ENCODE data around the gene MCCC2. TPM values are rescaled to one million over a fixed set of nuclear protein-coding genes. Genes with fewer than 3 reads are reported as not detected.
A peak's percentile ranks its signal among the peaks of the same experiment; 100 is the strongest.
"Not testable (repeated sequence)": the region's sequence is repeated elsewhere in the genome, so short reads cannot be mapped to it uniquely, and the experiment has no call there.

Gene MCCC2
- total RNA-seq, 2 experiments from 2014 or later: 49.3 to 51.6 TPM

- H3K27me3 Mint-ChIP-seq (ENCODE audit: low read depth); H3K27ac Mint-ChIP-seq; H3K4me1 Mint-ChIP-seq (ENCODE audit: low read depth); H3K9me3 Mint-ChIP-seq; DNase-seq; CTCF ChIA-PET; intact Hi-C loops (cut with micrococcal nuclease); H3K4me3 Mint-ChIP-seq: not testable (repeated sequence)
- H3K36me3 Mint-ChIP-seq (ENCODE audit: low read depth): peaks cover 11% of the 10 kb centered on the region
Measured at GRCh38 chr5:71577839-71578238, 9.3 kb upstream of the MCCC2 start.

GRCh38 chr5:71582945-71583584 is 4.1 kb upstream of the MCCC2 start:
- intact Hi-C loops (cut with micrococcal nuclease): no loop called here
- Mint-ChIP-seq H3K9me3 (no peaks in the 10 kb centered on the region), H3K27me3 (ENCODE audit: low read depth) (no peaks in the 10 kb centered on the region), H3K27ac (no peak overlapping the region), H3K4me3 (no peak overlapping the region), H3K4me1 (ENCODE audit: low read depth) (peaks cover 2% of the 10 kb centered on the region), H3K36me3 (ENCODE audit: low read depth) (peaks cover 5% of the 10 kb centered on the region)
- DNase-seq: no peak
- CTCF ChIA-PET: interaction anchor here (1.6 kb wide), 1 partner anchor 9 kb away, joined by 6 read pairs; no protein-coding TSS in a partner anchor

GRCh38 chr5:71586052-71586940 is 844 bp upstream of the MCCC2 start:
- Mint-ChIP-seq H3K27me3 (ENCODE audit: low read depth) (no peaks in the 10 kb centered on the region), H3K36me3 (ENCODE audit: low read depth) (peaks cover 2% of the 10 kb centered on the region), H3K4me3 (peak overlapping the region; percentile 94), H3K4me1 (ENCODE audit: low read depth) (peaks cover 31% of the 10 kb centered on the region), H3K9me3 (no peaks in the 10 kb centered on the region), H3K27ac (peak overlapping the region; percentile 94)
- CTCF ChIA-PET: interaction anchor here (2.7 kb wide), 1 partner anchor 15 kb away, joined by 22 read pairs; no protein-coding TSS in a partner anchor
- intact Hi-C loops (cut with micrococcal nuclease): loop anchor here (5.0 kb wide), 1 partner anchor 171 kb away; no protein-coding TSS in a partner anchor
- DNase-seq: peak; percentile 6

- Mint-ChIP-seq H3K4me3 (peak overlapping the region; percentile 94), H3K36me3 (ENCODE audit: low read depth) (peaks cover 5% of the 10 kb centered on the region), H3K27ac (peak overlapping the region; percentile 87), H3K9me3 (no peaks in the 10 kb centered on the region), H3K27me3 (ENCODE audit: low read depth) (no peaks in the 10 kb centered on the region), H3K4me1 (ENCODE audit: low read depth) (peaks cover 31% of the 10 kb centered on the region)
- CTCF ChIA-PET: interaction anchor here (0.6 to 2.7 kb wide), 4 partner anchors 10 to 97 kb away, joined by 3 to 22 read pairs (median 5); no protein-coding TSS in a partner anchor
- DNase-seq: peak; percentile 34
- intact Hi-C loops (cut with micrococcal nuclease): loop anchor here (1.0 to 5.0 kb wide), 3 partner anchors 13 to 169 kb away; partner anchors contain the start of gene BDP1
Measured at GRCh38 chr5:71587766-71588532, 809 bp downstream of the MCCC2 start.

- H3K27ac Mint-ChIP-seq: no peak overlapping the region
- CTCF ChIA-PET: interaction anchor here (0.7 to 2.7 kb wide), 2 partner anchors 13 to 98 kb away, joined by 6 to 22 read pairs; no protein-coding TSS in a partner anchor
- H3K4me3 Mint-ChIP-seq: peak overlapping the region; percentile 40
- peaks cover 31% of the 10 kb centered on the region for H3K4me1 Mint-ChIP-seq (ENCODE audit: low read depth)
- no peaks in the 10 kb centered on the region for H3K9me3 Mint-ChIP-seq
- H3K36me3 Mint-ChIP-seq (ENCODE audit: low read depth): peaks cover 5% of the 10 kb centered on the region
- DNase-seq: no peak
- intact Hi-C loops (cut with micrococcal nuclease): loop anchor here (5.0 kb wide), 1 partner anchor 169 kb away; no protein-coding TSS in a partner anchor
- no peaks in the 10 kb centered on the region for H3K27me3 Mint-ChIP-seq (ENCODE audit: low read depth)
Measured at GRCh38 chr5:71588533-71588885, 1.4 kb downstream of the MCCC2 start.

GRCh38 chr5:71589903-71590302 is 2.8 kb downstream of the MCCC2 start:
- Mint-ChIP-seq H3K4me3 (no peak overlapping the region), H3K36me3 (ENCODE audit: low read depth) (peaks cover 7% of the 10 kb centered on the region), H3K4me1 (ENCODE audit: low read depth) (peaks cover 31% of the 10 kb centered on the region), H3K9me3 (no peaks in the 10 kb centered on the region), H3K27me3 (ENCODE audit: low read depth) (no peaks in the 10 kb centered on the region), H3K27ac (no peak overlapping the region)
- intact Hi-C loops (cut with micrococcal nuclease): loop anchor here (5.0 kb wide), 1 partner anchor 167 kb away; no protein-coding TSS in a partner anchor
- peak; percentile 34 for DNase-seq
- CTCF ChIA-PET: interaction anchor here (0.8 kb wide), 1 partner anchor 11 kb away, joined by 3 read pairs; no protein-coding TSS in a partner anchor

GRCh38 chr5:71591100-71591499 is 4.0 kb downstream of the MCCC2 start:
- CTCF ChIA-PET: interaction anchor here (2.7 kb wide), 1 partner anchor 10 kb away, joined by 7 read pairs; no protein-coding TSS in a partner anchor
- intact Hi-C loops (cut with micrococcal nuclease): no loop called here
- Mint-ChIP-seq H3K27ac (no peak overlapping the region), H3K9me3 (no peaks in the 10 kb centered on the region), H3K36me3 (ENCODE audit: low read depth) (peaks cover 10% of the 10 kb centered on the region), H3K4me3 (no peak overlapping the region), H3K27me3 (ENCODE audit: low read depth) (no peaks in the 10 kb centered on the region), H3K4me1 (ENCODE audit: low read depth) (peaks cover 31% of the 10 kb centered on the region)
- DNase-seq: no peak

- H3K27ac Mint-ChIP-seq: no peak overlapping the region
- CTCF ChIA-PET: no interaction called here
- H3K36me3 Mint-ChIP-seq (ENCODE audit: low read depth): peaks cover 36% of the 10 kb centered on the region
- no peaks in the 10 kb centered on the region for H3K9me3 Mint-ChIP-seq
- no peaks in the 10 kb centered on the region for H3K27me3 Mint-ChIP-seq (ENCODE audit: low read depth)
- intact Hi-C loops (cut with micrococcal nuclease): no loop called here
- H3K4me3 Mint-ChIP-seq: no peak overlapping the region
- no peak for DNase-seq
- peaks cover 15% of the 10 kb centered on the region for H3K4me1 Mint-ChIP-seq (ENCODE audit: low read depth)
Measured at GRCh38 chr5:71596169-71596568, 9.0 kb downstream of the MCCC2 start.

- H3K36me3 Mint-ChIP-seq (ENCODE audit: low read depth): peaks cover 37% of the 10 kb centered on the region
Measured at GRCh38 chr5:71597001-71597400, 9.9 kb downstream of the MCCC2 start.

GRCh38 chr5:71600783-71601182 is 13.6 kb downstream of the MCCC2 start:
- intact Hi-C loops (cut with micrococcal nuclease): loop anchor here (1.0 to 2.0 kb wide), 10 partner anchors 13 to 708 kb away; partner anchors contain the start of genes BDP1 and MCCC2
- Mint-ChIP-seq H3K4me3 (no peak overlapping the region), H3K9me3 (no peaks in the 10 kb centered on the region), H3K36me3 (ENCODE audit: low read depth) (peaks cover 53% of the 10 kb centered on the region), H3K27me3 (ENCODE audit: low read depth) (no peaks in the 10 kb centered on the region), H3K4me1 (ENCODE audit: low read depth) (peaks cover 31% of the 10 kb centered on the region), H3K27ac (peak overlapping the region; percentile 86)
- no peak for DNase-seq
- CTCF ChIA-PET: interaction anchor here (0.6 to 2.1 kb wide), 9 partner anchors 9 to 157 kb away, joined by 3 to 22 read pairs (median 5); partner anchors contain the start of gene MCCC2

More at GRCh38 chr5:71597001-71597400, 9.9 kb downstream of the MCCC2 start:
- H3K4me1 Mint-ChIP-seq (ENCODE audit: low read depth): peaks cover 22% of the 10 kb centered on the region
- CTCF ChIA-PET: no interaction called here
- no peak for DNase-seq
- peak overlapping the region; percentile 24 for H3K27ac Mint-ChIP-seq
- H3K9me3 Mint-ChIP-seq: no peaks in the 10 kb centered on the region
- intact Hi-C loops (cut with micrococcal nuclease): no loop called here
- H3K27me3 Mint-ChIP-seq (ENCODE audit: low read depth): no peaks in the 10 kb centered on the region
- H3K4me3 Mint-ChIP-seq: no peak overlapping the region

GRCh38 chr5:71601222-71602026 is 14.3 kb downstream of the MCCC2 start:
- intact Hi-C loops (cut with micrococcal nuclease): loop anchor here (1.0 to 2.0 kb wide), 10 partner anchors 14 to 707 kb away; partner anchors contain the start of genes BDP1 and MCCC2
- CTCF ChIA-PET: interaction anchor here (0.6 to 2.1 kb wide), 11 partner anchors 9 to 156 kb away, joined by 3 to 22 read pairs (median 3); partner anchors contain the start of gene MCCC2
- Mint-ChIP-seq H3K4me1 (ENCODE audit: low read depth) (peaks cover 31% of the 10 kb centered on the region), H3K36me3 (ENCODE audit: low read depth) (peaks cover 51% of the 10 kb centered on the region), H3K27me3 (ENCODE audit: low read depth) (no peaks in the 10 kb centered on the region), H3K4me3 (no peak overlapping the region), H3K9me3 (no peaks in the 10 kb centered on the region), H3K27ac (peak overlapping the region; percentile 86)
- DNase-seq: peak; percentile 88

All from activated naive CD4-positive, alpha-beta T cell treated with anti-CD3 and anti-CD28 coated beads for 36 hours (primary cell).